GM21717 (cell line): ENCODE measurements around the gene RASSF8.
"Not testable (repeated sequence)": the region's sequence is repeated elsewhere in the genome, so short reads cannot be mapped to it uniquely, and the experiment has no call there.

Experiments used
- ATAC-seq: cut with Tn5 transposase; IDR thresholded peaks from one replicate; pipeline ENCODE4 v1.9.1; 2021; ENCODE audit warnings: mild to moderate bottlenecking, moderate library complexity; ENCODE audit not compliant: unreplicated experiment

The RASSF8 gene

DNA sequence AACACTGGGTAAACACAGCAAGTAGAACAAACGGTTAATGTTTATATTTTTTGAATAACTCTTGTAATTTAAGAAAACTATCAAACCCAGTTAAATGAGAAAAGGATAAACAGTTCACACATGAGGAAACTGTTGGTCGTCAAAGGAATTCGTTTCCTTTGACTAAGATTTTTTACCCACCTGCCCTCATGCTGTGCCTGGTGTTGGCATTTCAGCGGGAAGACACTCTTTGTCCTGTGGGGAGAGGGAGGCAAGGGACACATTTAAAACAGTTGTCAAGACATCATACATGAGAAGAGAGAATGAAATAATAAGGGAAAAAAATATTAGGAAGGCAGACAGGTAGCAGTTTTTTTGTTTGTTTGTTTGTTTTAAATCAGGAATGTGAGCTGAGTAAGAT is 95.9 kb downstream of the RASSF8 start:
- no peak for ATAC-seq

GRCh38 chr12:26055087-26055486 is 96.6 kb downstream of the RASSF8 start:
- ATAC-seq = no peak

- ATAC-seq = no peak
These were observed 97.9 kb downstream of the RASSF8 start for GRCh38 chr12:26056335-26056734.

- not testable (repeated sequence) for ATAC-seq
These were observed 98.8 kb downstream of the RASSF8 start for GRCh38 chr12:26057271-26057670.

- no peak for ATAC-seq
These were observed 99.8 kb downstream of the RASSF8 start for GRCh38 chr12:26058308-26058707.

DNA sequence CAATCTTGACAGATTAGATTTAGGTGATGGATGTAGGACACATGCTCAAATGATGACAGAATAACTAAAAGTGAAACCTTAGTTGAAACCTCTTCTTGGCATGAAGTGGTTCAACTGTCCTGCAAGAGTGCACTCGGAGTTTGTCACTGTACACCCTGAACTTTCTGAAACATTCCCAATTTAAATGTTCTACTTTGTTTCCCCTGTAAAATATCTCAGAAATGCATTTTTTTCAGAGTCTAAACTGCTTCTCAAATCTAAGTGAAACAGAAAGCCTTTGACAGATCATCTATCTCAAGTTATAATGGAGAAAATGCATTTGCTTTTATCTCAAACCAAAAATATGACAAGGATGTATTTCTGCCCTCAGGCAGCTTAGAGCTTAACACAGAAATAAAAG is 100.3 kb downstream of the RASSF8 start:
- ATAC-seq = no peak

DNA sequence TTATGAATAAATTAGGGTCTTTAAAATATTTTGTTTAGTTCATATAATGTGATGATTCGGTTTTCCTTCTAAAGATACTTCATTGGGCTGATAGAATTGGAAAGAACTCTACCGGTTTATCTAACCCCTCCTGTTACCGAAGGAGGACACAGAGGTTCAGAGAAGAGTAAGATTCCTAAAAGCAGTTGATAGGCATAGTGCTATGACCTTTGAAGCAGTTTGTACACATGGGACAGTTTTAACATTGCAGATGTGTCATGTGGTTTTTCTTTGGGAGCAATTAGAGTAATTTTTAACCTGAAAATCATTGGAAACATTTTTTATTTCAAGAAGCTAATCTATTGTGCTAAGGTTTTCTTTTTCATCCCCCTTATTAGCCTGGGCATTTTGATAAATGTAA is 103.5 kb downstream of the RASSF8 start:
- no peak for ATAC-seq

GRCh38 chr12:26062566-26062965 is 104.1 kb downstream of the RASSF8 start:
- no peak for ATAC-seq

DNA sequence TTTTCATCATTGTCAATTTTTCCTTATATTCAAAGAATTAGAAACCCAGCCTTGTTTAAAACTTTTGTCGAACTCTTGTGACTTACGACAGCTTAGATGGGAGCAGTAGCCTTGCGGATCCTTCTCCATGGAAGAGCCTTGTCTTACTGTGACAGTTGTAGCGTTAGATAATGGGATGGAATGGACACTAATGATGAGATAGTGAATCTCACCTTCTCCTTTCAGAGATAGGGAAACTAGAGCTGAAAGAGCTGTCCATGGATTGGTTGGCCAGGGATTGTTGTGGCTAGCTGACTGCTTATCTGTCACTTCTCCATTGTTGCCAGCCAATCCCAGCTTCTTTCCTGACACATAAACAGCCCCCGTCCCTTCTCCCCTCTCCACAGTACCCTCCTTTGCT is 107.0 kb downstream of the RASSF8 start:
- no peak for ATAC-seq

- no peak for ATAC-seq
These were observed 110.0 kb downstream of the RASSF8 start for GRCh38 chr12:26068503-26068902.

DNA sequence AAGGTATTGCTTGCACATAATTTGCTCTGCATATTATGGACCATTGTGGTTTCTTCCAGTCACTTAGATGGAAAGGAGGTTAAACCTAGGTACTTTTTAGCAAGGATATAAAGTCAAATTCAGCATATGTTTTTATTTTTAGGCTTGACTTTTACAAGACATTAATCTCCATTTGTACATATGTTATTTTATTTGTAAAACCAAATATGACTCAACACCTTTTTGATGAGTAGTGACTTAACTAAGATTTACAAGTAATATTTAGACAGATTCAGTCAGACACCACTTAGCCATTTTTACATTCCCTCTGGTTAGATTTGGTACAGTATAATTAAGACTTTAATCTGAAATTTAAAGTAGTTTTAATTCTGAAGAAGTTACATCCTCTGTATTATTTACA is 111.3 kb downstream of the RASSF8 start:
- no peak for ATAC-seq

GRCh38 chr12:26077915-26078702 is 119.6 kb downstream of the RASSF8 start:
- ATAC-seq = no peak

- ATAC-seq = no peak
These were observed 122.4 kb downstream of the RASSF8 start for GRCh38 chr12:26080911-26081310.

DNA sequence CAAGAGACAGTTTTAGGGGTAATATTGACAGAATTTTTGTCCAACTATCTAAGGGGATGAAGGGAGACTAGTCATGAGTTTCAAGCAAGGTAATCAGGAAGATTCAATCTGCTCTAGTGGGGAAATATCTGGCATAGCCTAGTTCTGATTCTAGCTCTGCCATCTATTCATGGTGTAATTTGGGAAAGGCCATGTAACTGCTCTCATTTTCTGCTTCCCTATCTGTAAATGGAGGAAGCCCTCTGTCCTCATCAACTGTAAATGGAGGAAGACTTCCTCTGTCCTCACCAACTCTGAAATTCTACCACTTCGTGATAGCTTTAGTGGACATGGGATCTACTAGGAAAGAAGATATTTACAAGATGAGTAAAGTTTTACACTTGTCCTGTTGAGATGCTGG is 128.5 kb downstream of the RASSF8 start:
- ATAC-seq = no peak

DNA sequence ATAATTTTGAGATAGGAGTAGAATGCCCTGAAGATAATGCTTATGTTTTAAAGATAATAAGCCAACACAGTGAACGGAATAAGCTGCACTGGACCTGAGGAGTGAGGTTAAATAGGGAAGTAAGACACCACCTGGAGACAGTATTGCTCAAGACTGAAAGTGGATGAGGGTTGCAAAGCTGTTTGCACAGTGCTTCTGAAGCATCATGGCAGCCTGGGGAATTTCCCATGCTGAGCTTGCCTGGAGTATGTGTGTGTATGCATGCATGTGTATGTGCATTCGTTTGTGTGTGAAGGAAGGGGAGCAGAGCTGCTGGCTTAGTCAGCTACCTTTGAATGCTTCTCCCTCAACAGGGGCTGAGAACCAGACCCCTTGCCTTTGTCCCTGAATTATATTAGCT is 130.5 kb downstream of the RASSF8 start:
- ATAC-seq = peak; percentile 99

DNA sequence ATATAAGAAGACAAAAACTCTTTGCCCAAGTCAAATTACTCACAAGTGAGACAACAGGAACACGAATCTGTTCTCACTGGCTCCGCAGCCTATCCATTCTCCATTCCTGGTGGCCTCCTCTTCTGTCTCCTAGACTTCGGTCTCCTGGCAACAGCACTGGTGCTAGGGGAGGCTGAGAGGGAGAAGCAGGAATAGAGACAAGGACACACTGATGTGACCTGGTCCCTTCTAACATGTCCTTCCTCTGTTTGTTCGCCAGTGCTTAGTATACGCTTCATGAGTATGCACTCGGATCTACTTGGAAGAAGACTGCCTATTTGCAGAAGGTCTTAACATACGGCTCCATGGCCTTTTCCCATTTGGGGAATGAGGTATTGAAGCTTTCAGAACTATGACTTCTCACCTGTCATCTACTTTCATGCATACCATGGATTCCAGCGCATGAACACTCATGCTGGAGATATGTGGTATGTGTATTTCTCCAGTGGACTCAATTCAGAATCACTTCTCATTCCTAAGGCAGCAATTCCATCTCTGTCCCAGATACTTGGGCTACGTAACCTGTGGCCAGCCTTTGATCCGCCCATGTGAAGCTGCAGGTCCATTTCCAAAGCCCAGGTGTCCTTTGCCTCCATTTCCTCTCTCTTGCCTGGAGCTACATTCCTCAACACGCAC is 132.5 kb downstream of the RASSF8 start:
- ATAC-seq = no peak

DNA sequence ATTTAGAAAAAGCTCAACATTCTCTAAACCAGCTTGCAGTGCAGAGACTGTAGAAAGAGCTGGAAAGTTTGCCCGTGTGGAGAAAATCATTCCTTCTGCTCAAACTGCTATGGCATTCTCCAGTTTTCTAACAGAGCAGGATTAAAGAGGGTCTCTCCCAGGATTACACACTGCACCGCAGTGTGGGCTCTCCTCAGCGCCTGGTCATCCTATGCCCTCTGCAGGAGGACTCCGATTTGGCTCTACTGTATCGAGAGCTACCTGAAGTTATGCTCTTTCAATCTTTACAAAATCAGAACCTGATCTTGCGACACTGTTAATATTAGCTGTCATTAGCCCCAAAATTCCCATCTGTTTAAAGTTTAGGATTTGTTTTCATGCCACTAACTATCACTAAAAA is 133.3 kb downstream of the RASSF8 start:
- ATAC-seq = no peak

- ATAC-seq = no peak
These were observed 134.0 kb downstream of the RASSF8 start for GRCh38 chr12:26092346-26093105.

GRCh38 chr12:26095186-26095585 is 136.7 kb downstream of the RASSF8 start:
- ATAC-seq = no peak

DNA sequence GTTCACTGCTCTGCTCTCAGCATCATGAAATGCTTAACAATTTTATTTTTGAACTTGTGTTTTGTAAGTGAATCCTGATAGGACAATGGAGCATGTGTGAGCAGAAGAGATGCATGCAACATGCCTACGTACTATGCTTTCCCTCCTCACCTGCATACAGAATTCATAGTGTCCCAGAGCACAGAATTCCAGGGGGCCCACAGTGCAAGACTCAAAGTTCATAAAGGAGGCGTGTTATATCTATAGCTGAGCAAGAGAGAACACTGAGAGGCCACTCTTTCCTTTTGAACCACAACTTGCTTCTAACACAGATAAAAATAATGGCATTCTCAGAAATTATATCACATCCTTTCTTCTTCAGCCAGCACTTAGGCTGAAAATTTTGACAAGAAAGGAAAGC is 137.6 kb downstream of the RASSF8 start:
- ATAC-seq = no peak

DNA sequence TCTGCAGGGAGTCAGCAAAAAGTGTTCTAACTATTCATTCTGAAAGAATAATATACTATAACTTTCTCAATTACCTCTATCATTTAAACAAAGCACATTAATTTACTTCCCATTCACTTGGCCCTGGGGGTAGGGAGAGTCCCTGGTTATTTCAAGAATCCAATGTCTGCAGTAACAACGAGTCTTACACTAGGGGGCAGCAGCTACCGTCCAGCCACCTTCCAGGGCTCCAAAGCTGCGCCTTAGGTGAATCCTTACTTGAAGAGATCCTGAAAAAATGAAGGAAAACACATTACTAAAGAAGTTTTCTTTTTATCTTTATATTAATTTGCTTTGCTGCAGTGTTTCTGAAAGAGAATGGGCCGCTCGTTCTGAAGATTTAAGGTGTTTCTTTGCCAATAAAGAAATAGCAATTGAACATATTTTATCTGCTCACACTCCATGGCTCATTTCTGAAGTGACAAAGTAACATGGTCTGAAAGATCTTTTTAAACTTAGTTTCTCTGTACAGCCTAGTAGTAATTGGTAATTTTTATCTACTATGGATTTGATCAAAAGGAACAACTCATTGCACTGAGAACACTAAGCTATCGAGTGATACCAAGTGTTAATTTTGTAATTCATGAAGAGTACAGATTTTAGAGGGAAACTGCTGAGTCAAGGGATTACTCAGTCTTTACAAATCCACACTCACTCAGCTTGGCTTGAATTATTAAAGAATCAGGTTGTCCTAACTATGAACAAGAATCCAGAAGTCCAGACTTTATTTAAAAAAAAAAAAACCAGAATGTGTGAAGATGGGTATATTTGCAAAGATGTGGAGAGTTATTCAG is 138.8 kb downstream of the RASSF8 start:
- ATAC-seq = peak; percentile 79
